Measurements from ENCODE around the gene STPG4.
A peak's percentile ranks its signal among the peaks of the same experiment; 100 is the strongest.

The STPG4 gene

DNA sequence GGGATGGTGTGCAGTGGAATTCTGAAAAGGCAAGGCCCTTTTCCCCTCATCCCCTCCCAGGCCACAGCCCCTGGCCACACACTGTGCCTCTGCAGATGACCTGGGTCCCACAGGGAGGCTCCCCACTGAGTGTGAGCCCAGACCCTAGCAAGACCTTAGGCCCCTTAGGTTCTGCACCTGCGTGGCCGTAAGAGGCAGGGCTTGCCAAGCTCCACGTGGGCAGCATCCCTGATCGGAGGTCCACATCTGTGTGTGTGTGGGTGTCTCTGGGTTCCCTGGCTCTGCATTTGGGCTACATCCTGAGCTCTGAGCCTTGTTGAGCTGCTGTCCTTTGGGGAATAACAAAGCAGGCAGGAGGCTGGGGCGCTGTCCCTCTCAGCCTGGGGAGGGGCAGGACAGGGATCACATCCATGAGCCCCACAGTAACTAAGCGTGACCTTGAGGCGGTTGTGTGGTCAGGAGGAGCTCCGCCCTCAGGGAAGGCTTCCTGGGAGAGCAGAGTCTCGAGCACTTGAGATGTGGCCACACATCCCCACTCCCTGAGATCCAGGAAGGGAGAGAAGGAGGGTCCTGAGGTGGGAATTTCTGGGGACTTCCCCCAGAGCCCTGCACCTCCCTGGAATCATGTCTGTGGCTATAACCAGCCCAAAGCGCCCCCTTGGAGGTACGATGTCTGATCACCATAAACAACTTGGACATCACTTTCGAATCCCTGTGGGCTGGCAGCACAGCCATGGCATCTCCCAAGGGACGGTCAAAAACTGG lies 84.8 kb downstream of the STPG4 start:
- Mint-ChIP-seq H3K27ac (peak overlapping the region; percentile 86), H3K27me3 (no peaks in the 10 kb centered on the region), H3K36me3 (ENCODE audit: low read depth) (peaks cover 5% of the 10 kb centered on the region), H3K4me3 (no peak overlapping the region), H3K4me1 (ENCODE audit: low read depth) (peaks cover 48% of the 10 kb centered on the region), H3K9me3 (no peaks in the 10 kb centered on the region)

DNA sequence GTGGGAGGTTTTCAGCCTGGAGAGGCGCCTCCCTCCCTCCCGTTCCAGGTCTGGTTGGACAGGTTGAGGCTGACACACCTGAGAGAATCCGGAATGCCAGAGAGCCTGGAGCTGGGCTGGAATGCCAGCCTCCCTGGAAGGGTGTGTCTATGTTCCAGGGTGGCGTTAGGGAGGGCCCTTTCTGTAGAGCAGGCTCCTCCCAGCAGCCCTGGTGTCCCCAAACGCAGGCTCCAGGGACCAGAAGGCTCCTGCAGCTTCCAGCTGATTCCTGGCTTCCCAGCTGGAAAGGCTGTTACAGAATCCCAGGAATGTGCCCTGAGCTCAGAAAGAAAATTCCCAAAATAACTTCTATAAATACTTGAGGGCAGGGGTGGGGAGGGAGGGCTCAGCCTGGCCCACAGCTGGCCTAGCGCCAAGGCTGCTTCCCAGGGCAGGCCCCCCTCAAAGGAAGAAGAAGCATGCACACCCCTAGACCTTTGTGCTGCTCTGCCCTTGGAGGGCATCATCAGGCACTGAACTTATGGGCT lies 85.4 kb downstream of the STPG4 start:
- Mint-ChIP-seq H3K27me3 (no peaks in the 10 kb centered on the region), H3K9me3 (no peaks in the 10 kb centered on the region), H3K36me3 (ENCODE audit: low read depth) (peaks cover 6% of the 10 kb centered on the region), H3K4me1 (ENCODE audit: low read depth) (peaks cover 48% of the 10 kb centered on the region), H3K4me3 (no peak overlapping the region), H3K27ac (no peak overlapping the region)

DNA sequence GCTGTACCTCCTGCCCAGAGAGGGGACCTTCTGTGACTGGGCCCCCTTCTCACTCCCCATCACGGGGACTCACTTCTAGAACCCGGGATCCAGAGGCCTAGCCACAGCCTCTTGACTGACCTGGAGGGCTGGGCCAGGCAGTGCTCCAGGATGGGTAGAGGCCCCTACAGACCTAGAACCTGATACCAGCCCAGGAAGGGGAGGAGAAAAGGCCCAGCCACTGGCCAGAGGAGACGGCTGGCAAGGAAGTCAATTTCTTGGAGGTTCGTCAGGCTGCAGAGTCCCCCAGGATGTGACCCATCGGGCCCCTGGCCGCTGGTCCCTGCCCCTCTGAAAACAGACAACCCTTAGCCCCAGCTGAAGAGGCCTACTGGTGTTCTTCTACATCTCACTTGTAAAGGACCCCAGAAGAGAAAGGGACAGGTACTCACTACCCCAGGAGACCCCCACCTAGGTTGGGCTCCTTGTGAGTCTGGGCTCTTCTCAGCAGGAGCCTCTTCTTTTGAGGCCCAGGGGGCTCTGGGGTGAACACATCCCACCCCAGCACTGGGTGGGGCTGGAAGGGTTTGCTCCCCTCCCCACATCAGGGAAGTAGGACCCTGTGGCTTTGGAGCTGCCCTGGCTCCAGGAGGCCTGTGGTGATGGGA lies 86.0 kb downstream of the STPG4 start:
- Mint-ChIP-seq H3K27ac (no peak overlapping the region), H3K9me3 (no peaks in the 10 kb centered on the region), H3K4me1 (ENCODE audit: low read depth) (peaks cover 48% of the 10 kb centered on the region), H3K27me3 (no peaks in the 10 kb centered on the region), H3K36me3 (ENCODE audit: low read depth) (peaks cover 11% of the 10 kb centered on the region), H3K4me3 (no peak overlapping the region)

DNA sequence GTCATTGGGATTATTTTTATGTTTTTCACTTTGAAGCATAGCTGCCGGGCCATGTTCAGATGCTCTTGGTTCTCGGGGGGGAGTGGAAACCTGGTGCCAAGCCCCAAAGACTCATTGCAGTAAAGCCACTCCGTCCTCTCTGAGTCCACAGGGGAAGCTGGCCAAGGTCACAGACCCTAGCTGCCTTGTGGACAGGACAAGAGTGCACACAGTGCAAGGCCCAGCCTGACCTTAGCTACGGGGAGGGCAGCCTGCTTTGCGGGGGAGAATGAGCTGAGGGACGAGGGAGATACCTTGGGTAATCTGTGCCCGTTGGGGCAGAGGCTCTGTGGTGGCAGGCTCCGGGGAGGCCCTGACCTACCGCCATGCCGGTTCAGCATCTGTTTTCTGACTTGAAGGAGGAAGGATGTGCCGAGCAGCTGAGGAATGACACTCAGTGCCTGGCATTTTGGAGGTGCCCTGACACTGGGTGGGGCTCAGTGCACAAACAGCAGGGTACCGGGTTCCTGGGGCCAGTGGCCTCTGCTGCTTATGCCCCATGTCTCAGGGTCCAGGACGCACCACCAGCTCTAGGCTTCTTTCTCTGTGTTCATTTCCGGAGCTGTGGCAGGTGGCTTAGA lies 87.2 kb downstream of the STPG4 start:
- Mint-ChIP-seq H3K4me3 (no peak overlapping the region), H3K36me3 (ENCODE audit: low read depth) (peaks cover 19% of the 10 kb centered on the region), H3K4me1 (ENCODE audit: low read depth) (peaks cover 43% of the 10 kb centered on the region), H3K9me3 (no peaks in the 10 kb centered on the region), H3K27me3 (no peaks in the 10 kb centered on the region), H3K27ac (no peak overlapping the region)

DNA sequence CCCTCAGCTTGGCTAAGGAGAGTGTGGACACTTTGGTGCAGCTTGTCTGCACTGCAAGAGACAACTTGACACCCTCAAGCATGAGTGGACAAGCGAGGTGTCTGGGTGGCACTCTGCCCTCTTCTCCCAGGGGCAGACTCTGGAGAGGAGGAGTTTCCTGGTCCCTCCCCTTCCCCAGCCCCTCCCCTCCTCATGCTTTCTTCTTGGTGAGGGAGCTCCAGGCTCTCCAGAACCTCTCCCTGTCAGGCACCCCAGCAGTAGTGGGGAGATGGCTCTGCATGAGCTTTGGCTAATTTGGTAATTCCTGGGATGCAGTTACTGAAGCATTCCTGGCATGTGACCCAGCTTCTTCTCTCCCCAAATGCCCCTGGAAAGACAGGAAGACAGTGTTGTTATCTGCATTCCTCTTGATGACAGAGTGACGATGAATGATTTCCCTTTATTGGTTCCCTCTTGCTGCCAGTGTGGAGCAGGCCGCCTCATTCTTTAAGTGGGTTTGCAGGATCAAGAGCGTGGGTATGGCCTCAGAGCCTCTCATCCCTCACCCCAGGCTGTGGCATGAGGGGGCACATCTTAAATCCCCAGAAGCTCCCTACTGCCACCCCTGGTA lies 89.2 kb downstream of the STPG4 start:
- peaks cover 19% of the 10 kb centered on the region for H3K36me3 Mint-ChIP-seq (ENCODE audit: low read depth)
- no peaks in the 10 kb centered on the region for H3K9me3 Mint-ChIP-seq
- H3K27me3 Mint-ChIP-seq: no peaks in the 10 kb centered on the region
- no peak overlapping the region for H3K4me3 Mint-ChIP-seq
- H3K27ac Mint-ChIP-seq: no peak overlapping the region
- peaks cover 23% of the 10 kb centered on the region for H3K4me1 Mint-ChIP-seq (ENCODE audit: low read depth)

DNA sequence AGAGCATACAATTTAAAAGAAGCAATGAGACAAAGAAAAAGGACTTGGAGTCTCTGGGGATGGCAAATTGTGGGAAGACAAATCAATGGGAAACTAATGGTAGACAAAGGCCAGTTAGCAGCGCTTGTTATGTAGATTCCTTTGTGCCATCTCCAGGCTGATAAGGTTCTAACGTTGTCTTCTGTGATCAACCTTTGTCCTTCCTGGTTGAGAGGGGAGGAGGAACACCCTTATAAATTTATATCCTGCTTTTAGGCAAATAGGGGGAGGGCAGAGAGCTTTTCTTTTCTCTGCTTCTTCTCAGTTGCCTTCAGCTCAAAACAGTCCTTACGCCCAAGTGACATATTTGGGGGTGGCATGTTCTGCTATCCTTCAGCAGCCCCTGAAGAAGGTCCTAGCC lies 89.8 kb downstream of the STPG4 start:
- Mint-ChIP-seq H3K9me3 (no peaks in the 10 kb centered on the region), H3K36me3 (ENCODE audit: low read depth) (peaks cover 19% of the 10 kb centered on the region), H3K27me3 (no peaks in the 10 kb centered on the region), H3K4me1 (ENCODE audit: low read depth) (peaks cover 18% of the 10 kb centered on the region), H3K27ac (no peak overlapping the region), H3K4me3 (no peak overlapping the region)

DNA sequence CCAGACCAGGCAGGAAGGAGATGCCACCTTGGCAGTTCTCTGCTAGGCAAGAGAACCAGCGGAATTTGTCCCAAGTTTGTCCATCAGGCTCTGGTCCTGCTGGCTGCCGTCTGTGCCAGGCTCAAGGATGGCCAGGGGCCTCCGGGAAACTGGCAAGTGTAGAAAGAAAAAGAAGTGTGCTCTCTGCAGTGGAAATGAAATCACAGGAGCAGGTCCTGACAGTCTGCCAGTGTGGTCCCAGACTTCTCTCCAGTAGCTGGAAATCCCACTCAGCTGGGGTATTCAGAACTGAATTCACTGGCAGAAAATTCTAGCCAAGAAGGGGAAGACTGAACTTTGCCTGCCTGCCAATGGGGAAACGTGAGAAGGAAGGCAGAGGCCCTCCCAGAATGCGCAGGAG lies 91.0 kb downstream of the STPG4 start:
- Mint-ChIP-seq H3K9me3 (no peaks in the 10 kb centered on the region), H3K4me1 (ENCODE audit: low read depth) (peaks cover 15% of the 10 kb centered on the region), H3K4me3 (no peak overlapping the region), H3K36me3 (ENCODE audit: low read depth) (peaks cover 24% of the 10 kb centered on the region), H3K27ac (no peak overlapping the region), H3K27me3 (no peaks in the 10 kb centered on the region)

DNA sequence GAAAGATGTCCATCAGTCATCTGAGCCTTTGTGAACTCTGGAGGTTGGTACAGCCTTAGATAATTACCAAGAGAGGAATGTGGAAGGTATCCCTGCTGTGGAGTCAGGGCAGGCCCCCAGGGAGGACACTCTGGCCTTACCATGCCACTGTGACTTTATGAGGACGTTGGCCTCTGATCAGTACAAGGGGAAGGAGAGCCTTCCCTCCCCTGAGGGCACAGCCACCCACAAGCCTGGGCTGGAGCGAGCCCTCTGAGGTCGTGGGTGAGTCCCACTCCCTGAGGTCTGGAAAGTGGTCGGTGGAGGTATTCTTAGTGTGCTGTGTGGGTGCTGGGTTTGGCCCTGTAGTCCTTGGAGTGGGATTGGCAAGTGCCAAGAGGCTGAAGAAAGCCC lies 91.6 kb downstream of the STPG4 start:
- Mint-ChIP-seq H3K4me1 (ENCODE audit: low read depth) (peaks cover 11% of the 10 kb centered on the region), H3K27ac (no peak overlapping the region), H3K27me3 (no peaks in the 10 kb centered on the region), H3K36me3 (ENCODE audit: low read depth) (peaks cover 24% of the 10 kb centered on the region), H3K4me3 (no peak overlapping the region), H3K9me3 (no peaks in the 10 kb centered on the region)

DNA sequence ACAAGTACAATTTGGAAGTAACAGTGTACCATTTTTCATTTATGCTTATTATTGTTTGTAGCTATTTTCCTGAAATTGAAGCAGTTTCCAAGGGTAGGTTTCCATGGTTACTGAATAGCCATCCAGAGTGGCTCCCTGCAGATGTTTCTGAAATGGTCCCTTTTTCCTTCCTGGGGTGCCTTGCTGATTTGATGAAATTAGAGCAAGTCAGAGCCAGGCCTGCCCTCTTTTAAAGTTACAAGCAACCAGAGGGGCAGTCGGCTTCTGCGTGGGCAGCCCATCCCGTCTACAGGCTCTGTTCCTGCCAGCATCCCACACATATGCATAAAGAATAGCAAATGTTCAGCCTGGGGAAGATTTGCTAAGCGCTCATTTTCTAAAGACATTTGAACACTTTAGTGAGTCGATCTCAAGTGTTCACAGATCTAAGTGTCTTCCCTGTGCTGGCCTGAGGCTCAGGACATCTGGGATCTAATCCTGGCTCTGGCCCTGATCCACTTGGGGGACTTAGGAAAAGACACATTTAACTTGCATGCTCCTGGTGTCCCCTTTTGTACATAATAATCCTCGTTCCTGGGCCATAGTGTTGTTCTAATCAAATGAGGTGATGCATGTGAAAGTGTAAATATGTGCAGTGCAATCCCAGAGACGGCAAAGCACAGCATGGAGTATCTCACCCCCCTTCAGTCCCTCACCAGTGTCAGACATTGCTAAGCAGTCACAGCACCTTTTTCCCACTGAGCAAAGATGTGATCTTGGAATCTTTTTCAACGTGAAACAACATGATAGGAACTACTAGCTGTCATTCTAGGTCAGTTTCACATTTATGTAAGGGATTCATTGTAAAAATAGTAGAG lies 92.2 kb downstream of the STPG4 start:
- no peak overlapping the region for H3K27ac Mint-ChIP-seq
- H3K27me3 Mint-ChIP-seq: no peaks in the 10 kb centered on the region
- no peaks in the 10 kb centered on the region for H3K9me3 Mint-ChIP-seq
- no peak overlapping the region for H3K4me3 Mint-ChIP-seq
- H3K4me1 Mint-ChIP-seq (ENCODE audit: low read depth): peaks cover 11% of the 10 kb centered on the region
- H3K36me3 Mint-ChIP-seq (ENCODE audit: low read depth): peaks cover 24% of the 10 kb centered on the region

DNA sequence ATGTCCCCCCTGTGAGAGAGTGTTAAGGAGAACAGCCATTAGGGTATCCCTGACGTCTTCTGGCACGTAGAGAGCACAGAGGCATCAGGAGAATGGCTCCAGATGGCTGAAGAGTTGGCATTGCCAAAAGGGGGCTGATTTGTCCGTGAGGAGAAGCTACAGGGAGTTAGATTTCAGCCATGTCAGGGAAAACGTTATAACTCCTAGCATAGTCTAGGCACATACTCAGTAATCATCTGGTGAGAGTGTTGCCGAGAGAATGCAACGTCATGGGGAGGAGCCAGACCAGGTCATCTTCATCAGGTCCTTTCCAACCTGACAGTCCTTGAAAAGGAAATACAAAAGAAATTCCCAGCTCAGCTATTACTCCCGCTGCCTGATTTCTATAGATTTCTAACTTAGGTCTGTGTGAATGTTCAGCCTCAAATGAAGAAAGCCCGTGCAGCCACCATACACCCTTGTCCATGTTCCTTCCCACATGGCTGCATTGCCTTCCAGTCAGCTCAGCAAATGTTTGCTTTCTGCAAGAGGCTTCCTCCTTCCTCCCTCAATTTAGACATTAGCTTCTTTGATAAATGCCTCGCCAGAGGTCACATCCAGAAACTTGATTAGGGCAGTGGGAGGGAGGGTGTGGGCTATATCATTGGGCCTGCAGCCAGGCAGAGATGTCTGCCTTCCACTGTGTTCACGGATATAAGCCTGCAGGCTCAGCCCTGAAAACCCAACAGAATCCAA lies 93.0 kb downstream of the STPG4 start:
- no peaks in the 10 kb centered on the region for H3K27me3 Mint-ChIP-seq
- peaks cover 15% of the 10 kb centered on the region for H3K4me1 Mint-ChIP-seq (ENCODE audit: low read depth)
- H3K9me3 Mint-ChIP-seq: no peaks in the 10 kb centered on the region
- H3K4me3 Mint-ChIP-seq: no peak overlapping the region
- peaks cover 23% of the 10 kb centered on the region for H3K36me3 Mint-ChIP-seq (ENCODE audit: low read depth)
- no peak overlapping the region for H3K27ac Mint-ChIP-seq

DNA sequence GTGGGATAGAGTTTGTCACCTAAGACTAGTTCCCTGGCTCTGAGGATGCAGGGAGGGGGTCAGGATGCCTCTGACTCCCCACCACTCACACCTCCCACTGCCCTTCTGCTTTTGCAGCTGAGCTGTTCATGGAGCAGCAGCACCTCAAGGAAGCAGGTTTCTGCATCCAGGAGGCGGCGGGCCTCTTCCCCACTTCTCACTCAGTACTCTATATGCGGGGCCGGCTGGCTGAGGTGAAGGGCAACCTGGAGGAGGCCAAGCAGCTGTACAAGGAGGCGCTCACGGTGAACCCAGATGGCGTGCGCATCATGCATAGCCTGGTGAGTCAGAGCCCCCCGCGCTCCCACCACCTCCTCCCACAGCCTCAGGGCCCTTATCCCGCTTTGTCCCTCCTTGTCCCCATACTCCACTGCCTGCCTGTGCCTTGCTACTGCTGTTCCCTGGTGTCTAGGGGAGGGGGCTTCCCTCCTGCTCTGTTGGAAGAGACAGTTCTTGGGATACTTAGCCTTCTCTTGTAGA lies 94.4 kb downstream of the STPG4 start:
- peaks cover 26% of the 10 kb centered on the region for H3K4me1 Mint-ChIP-seq (ENCODE audit: low read depth)
- H3K27me3 Mint-ChIP-seq: no peaks in the 10 kb centered on the region
- no peak overlapping the region for H3K27ac Mint-ChIP-seq
- no peaks in the 10 kb centered on the region for H3K9me3 Mint-ChIP-seq
- no peak overlapping the region for H3K4me3 Mint-ChIP-seq
- peaks cover 27% of the 10 kb centered on the region for H3K36me3 Mint-ChIP-seq (ENCODE audit: low read depth)

DNA sequence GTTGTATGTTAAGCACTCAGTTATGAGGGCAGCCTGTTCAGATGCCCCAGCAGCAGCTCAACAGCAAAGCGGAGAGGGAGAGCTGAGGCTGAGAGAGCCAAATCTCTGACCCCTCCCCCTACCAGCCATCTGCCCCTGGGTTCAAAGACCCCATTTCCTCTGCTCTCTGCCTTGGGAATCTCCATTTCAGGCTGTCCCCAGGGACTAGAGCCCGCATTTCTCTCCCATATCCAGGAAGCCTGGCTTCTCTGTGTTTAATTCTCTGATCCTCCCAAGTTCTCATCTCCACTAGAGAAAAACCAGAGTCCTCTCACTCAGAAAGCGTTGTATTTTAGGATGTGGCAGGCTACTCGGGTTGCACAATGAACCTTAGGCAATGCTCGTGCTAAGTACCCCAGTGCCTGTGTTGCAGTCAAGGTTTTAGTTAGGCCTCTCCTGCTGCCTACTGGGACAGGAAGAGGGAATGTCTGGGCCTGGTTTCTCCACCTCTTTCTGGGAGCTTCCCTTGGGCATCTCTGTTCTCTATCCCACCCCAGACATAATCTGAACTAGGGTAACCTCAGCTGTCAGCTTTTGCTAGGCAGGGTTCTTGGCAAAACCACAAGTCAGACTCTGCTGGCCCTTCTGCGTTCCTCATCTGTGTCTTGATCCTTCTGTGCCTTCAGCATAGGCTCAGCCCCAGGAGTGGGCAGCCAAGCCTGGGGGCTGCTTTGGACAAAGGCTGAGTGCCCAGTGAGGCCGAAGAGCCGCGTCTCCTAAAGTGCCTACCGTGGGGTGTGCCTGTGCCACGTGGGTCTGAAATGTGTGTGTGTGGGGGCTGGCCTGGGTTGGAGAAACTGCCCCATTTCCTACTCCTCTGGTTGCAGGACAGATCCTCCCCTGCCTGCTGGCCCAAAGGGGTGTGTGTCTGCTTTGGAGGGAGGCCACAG lies 96.8 kb downstream of the STPG4 start:
- Mint-ChIP-seq H3K9me3 (no peaks in the 10 kb centered on the region), H3K27ac (peak overlapping the region; percentile 43), H3K4me1 (ENCODE audit: low read depth) (peaks cover 33% of the 10 kb centered on the region), H3K36me3 (ENCODE audit: low read depth) (peaks cover 32% of the 10 kb centered on the region), H3K27me3 (no peaks in the 10 kb centered on the region), H3K4me3 (no peak overlapping the region)

DNA sequence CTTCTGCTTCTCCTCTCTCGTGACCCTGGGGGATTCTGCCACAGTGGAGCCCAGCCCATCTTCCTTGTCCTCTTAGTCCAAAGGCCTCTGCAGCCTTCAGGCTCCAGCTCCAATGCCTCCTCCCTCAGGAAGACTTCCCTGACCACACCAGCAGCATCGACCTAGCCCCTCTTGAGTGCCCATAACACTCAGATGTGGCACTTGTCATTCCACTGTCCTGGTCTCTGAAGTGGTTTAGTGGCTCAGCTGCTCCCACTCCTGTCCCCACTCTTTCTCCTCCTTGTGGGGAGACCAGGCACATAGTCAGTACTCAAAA lies 97.5 kb downstream of the STPG4 start:
- no peak overlapping the region for H3K4me3 Mint-ChIP-seq
- H3K9me3 Mint-ChIP-seq: no peaks in the 10 kb centered on the region
- peak overlapping the region; percentile 43 for H3K27ac Mint-ChIP-seq
- peaks cover 33% of the 10 kb centered on the region for H3K4me1 Mint-ChIP-seq (ENCODE audit: low read depth)
- H3K27me3 Mint-ChIP-seq: no peaks in the 10 kb centered on the region
- H3K36me3 Mint-ChIP-seq (ENCODE audit: low read depth): peaks cover 34% of the 10 kb centered on the region
